Measurements from ENCODE around the gene MLXIP.

GRCh38 chr12:122050706-122051105 lies 27.9 kb upstream of the MLXIP start:
- no peak for TF ChIP-seq POLR2A (IDR thresholded peaks at IDR 0.05; ENCODE audit: low read length)
- TF ChIP-seq GATA1 (IDR thresholded peaks at IDR 0.05; ENCODE audit: low read depth, low read length): no peak
